A172 (cell line): ENCODE data around the gene CDC37L1. TPM values are rescaled to one million over a fixed set of nuclear protein-coding genes. Genes with fewer than 3 reads are reported as not detected.
"Not testable (repeated sequence)": the region's sequence is repeated elsewhere in the genome, so short reads cannot be mapped to it uniquely, and the experiment has no call there.

ENCODE experiments used
- DNase-seq: peaks from one replicate; pipeline ENCODE4 v3.0.0-alpha.2; 2015; ENCODE audit warnings: low spot score
- total RNA-seq: library from RNA; depleted of rRNA; stranded (reverse); fragments of >200 nt; shearing (Covaris generic); gene quantifications from 2 replicates; pipeline ENCODE4 v1.2.3, GENCODE V29; 2014; rRNA removed

CDC37L1 gene
- total RNA-seq, 1 experiment from 2014 or later, result 27.6 TPM

GRCh38 chr9:4754530-4754929 lies 75.2 kb downstream of the CDC37L1 start:
- DNase-seq, result not testable (repeated sequence)

- DNase-seq, result no peak
Observed at GRCh38 chr9:4755026-4755609, 75.7 kb downstream of the CDC37L1 start.

- no peak for DNase-seq
Observed at GRCh38 chr9:4756420-4756819, 77.1 kb downstream of the CDC37L1 start.

Other genes with a start within 250 kb of the CDC37L1 start
- gene SLC1A1, start 189.1 kb upstream of the CDC37L1 start, total RNA-seq, result 1.7 TPM in 2 replicates
- 7.0 and 8.2 TPM in 2 replicates for gene PLPP6, start 17.3 kb upstream of the CDC37L1 start, total RNA-seq
- not detected in 2 replicates for gene SPATA6L, start 13.1 kb upstream of the CDC37L1 start, total RNA-seq
- gene AK3, start 61.6 kb downstream of the CDC37L1 start, total RNA-seq, result 41.8 and 47.8 TPM in 2 replicates
- 10.3 and 12.1 TPM in 2 replicates for gene RCL1, start 113.4 kb downstream of the CDC37L1 start, total RNA-seq